ENCODE results near the gene ALK. TPM values are rescaled to one million over a fixed set of nuclear protein-coding genes. Genes with fewer than 3 reads are reported as not detected.
"Not testable (repeated sequence)": the region's sequence is repeated elsewhere in the genome, so short reads cannot be mapped to it uniquely, and the experiment has no call there.

ALK gene
- total RNA-seq, 3 donors from 2014 or later: not detected

GRCh38 chr2:29251406-29251805 lies 670.0 kb downstream of the ALK start:
- Mint-ChIP-seq H3K4me3 (no peak overlapping the region), H3K9me3 (no peaks in the 10 kb centered on the region), H3K27me3 (ENCODE audit: low read depth) (peaks cover 8% of the 10 kb centered on the region), H3K4me1 (ENCODE audit: low read depth) (no peaks in the 10 kb centered on the region), H3K36me3 (ENCODE audit: insufficient read depth) (no peaks in the 10 kb centered on the region)
- no peak for ATAC-seq
- DNase-seq: no peak

DNA sequence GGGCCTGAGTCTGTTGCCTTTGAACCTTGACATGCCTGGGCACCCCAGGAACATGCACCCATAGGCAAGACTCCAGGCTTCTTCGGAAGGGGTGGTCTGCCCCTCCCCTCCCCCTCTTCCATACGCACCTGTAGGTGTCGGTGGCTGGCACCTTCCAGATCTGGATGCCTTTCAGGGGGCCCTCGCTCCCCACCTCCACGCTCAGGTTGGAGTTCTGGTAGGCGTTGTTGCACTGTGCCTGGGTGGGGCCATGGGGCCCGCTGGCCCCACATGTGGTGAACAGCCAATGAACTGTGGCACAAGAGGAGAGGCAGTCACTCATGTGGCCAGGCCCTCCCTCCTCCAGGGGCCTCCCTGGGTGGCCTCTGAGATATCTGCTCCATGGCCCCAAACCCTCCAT lies 670.4 kb downstream of the ALK start:
- H3K36me3 Mint-ChIP-seq (ENCODE audit: insufficient read depth): no peaks in the 10 kb centered on the region
- peaks cover 8% of the 10 kb centered on the region for H3K27me3 Mint-ChIP-seq (ENCODE audit: low read depth)
- ATAC-seq (no peak), DNase-seq (no peak)
- H3K4me3 Mint-ChIP-seq: no peak overlapping the region
- no peaks in the 10 kb centered on the region for H3K9me3 Mint-ChIP-seq
- no peaks in the 10 kb centered on the region for H3K4me1 Mint-ChIP-seq (ENCODE audit: low read depth)

GRCh38 chr2:29249666-29250253 lies 671.6 kb downstream of the ALK start:
- no peaks in the 10 kb centered on the region for H3K4me1 Mint-ChIP-seq (ENCODE audit: low read depth)
- no peaks in the 10 kb centered on the region for H3K36me3 Mint-ChIP-seq (ENCODE audit: insufficient read depth)
- H3K27me3 Mint-ChIP-seq (ENCODE audit: low read depth): peaks cover 8% of the 10 kb centered on the region
- H3K4me3 Mint-ChIP-seq: no peak overlapping the region
- ATAC-seq: no peak
- H3K9me3 Mint-ChIP-seq: no peaks in the 10 kb centered on the region
- DNase-seq: no peak

DNA sequence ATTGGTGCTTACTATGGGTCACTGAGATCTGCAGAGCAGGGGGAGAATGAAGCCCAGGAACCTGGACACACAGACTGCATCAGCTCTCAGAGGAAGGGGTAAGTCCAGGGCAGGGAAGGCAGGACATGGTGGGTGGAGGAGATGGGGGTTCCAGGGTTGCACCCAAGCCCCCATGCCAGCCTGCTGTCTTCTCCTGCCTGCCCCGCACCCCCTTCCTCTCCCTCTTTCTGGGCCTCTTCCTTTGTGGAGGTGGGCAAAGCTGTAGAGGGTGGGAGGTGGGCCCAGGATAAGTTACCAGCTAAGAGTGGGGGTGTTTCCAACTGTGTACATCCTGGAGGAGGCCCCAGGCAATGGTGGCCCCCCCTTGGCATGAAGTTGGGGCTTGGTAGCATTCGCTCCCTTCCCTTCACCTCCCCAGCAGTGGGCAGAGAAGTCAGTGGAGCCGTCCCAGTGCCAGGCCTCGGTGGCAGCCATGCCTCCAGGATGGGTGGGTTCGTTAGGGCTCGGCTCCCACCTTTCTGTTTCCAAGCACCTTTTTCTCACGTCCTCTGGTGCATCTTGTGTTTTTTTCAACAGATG lies 674.0 kb downstream of the ALK start:
- Mint-ChIP-seq H3K36me3 (ENCODE audit: insufficient read depth) (no peaks in the 10 kb centered on the region), H3K9me3 (no peaks in the 10 kb centered on the region), H3K4me3 (no peak overlapping the region), H3K4me1 (ENCODE audit: low read depth) (no peaks in the 10 kb centered on the region), H3K27me3 (ENCODE audit: low read depth) (no peaks in the 10 kb centered on the region)
- no peak for ATAC-seq
- no peak for DNase-seq

DNA sequence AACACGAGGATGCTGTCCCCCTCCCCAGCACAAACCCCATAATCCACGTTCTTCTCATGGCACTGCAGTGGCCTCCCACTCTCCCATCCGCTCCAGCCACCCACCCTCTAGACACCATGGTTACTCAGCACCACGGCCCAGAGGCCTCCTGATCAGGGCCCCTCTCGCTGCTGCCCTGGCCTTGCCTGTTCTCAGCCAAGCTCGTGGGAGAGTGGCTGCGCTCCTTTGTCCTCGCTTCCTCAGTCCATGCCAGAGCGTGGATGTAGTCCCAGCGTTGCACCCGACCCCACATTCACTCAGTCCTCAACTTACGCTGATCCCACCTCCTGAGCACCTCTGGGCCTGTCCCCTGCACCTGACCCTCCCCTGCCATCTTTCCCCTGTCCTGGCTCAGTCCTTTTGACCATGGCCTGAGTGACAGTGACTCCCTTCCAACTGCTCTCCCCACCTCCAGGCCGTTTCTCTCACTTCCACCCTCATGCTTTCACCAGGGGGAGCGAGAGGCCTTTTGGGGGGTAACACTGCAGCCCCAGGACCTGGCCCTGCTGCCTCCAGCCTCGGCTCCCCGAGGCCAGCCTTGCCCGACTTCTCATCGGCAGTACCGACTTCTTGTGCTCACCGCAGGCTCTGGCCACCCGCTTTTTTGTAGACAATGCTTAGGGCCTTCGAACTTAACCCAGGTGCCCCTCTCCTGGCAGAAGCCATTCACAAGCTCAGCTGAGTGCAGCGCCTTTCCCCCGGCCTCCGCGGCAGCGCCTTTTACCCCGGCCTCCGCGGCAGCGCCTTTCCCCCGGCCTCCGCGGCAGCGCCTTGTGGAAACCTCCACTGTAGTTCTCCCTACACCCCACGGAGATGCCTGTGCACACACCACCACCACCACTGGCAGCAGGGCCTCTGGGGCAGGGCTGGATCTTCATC lies 674.7 kb downstream of the ALK start:
- Mint-ChIP-seq H3K4me3 (no peak overlapping the region), H3K36me3 (ENCODE audit: insufficient read depth) (no peaks in the 10 kb centered on the region), H3K9me3 (no peaks in the 10 kb centered on the region), H3K27me3 (ENCODE audit: low read depth) (no peaks in the 10 kb centered on the region), H3K4me1 (ENCODE audit: low read depth) (no peaks in the 10 kb centered on the region)
- no peak for DNase-seq
- peak in 1 of 2 donors; percentile 13 for ATAC-seq

- Mint-ChIP-seq H3K9me3 (no peaks in the 10 kb centered on the region), H3K36me3 (ENCODE audit: insufficient read depth) (no peaks in the 10 kb centered on the region), H3K27me3 (ENCODE audit: low read depth) (peaks cover 4% of the 10 kb centered on the region), H3K4me1 (ENCODE audit: low read depth) (no peaks in the 10 kb centered on the region), H3K4me3 (no peak overlapping the region)
- DNase-seq (no peak), ATAC-seq (no peak)
Measured at GRCh38 chr2:29245742-29246382, 675.5 kb downstream of the ALK start.

DNA sequence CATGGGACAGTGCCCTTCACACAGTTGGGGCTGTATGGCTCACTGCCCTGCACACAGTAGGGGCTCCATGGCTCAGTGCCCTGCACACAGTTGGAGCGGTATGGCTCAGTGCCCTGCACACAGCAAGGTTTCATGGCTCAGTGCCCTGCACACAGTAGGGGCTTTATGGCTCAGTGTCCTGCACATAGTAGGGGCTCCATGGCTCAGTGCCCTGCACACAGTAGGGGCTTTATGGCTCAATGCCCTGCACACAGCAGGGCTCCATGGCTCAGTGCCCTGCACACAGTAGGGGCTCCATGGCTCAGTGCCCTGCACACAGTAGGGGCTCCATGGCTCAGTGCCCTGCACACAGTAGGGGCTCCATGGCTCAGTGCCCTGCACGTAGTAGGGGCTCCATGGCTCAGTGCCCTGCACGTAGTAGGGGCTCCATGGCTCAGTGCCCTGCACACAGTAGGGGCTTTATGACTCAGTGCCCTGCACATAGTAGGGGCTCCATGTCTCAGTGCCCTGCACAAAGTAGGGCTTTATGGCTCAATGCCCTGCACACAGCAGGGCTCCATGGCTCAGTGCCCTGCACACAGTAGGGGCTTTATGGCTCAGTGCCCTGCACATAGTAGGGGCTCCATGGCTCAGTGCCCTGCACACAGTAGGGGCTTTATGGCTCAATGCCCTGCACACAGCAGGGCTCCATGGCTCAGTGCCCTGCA lies 676.2 kb downstream of the ALK start:
- H3K36me3 Mint-ChIP-seq (ENCODE audit: insufficient read depth); H3K9me3 Mint-ChIP-seq; H3K4me1 Mint-ChIP-seq (ENCODE audit: low read depth); DNase-seq; H3K27me3 Mint-ChIP-seq (ENCODE audit: low read depth); H3K4me3 Mint-ChIP-seq; ATAC-seq: not testable (repeated sequence)

DNA sequence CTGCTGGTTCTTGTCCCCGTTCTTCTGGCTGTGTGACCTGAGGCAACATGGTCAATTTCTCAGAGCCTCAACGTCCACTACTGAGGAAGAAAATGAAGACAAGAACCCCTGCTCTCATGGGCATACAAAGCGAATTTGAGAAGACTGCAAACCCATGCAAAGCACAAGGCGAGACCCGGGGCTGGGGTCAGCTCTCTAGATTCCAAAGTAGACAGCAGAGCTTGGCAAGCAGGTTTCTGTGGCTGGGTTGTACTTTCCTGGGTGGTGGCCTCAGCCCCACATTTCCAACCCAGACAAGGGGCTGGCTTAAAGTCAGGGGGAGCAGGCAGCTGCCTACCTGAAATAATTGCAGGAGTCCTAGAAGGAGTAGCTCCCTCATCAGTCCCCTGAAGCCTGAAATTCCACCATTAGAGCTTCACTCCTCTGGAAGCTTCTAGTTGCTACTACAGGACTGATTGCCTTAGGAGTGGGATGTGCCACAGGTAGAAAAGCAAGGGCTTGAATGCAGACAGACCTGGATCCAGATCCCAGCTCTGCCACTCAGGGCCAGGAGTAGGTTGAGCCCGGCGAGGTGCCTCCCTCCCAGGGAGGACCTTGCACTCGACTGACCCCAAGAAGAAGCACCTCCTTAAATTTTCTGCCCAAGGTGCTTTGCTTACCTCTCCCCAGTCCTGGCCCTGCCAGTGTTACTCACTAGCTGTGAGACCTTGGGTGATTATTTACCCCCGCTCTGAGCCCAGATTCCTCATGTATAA lies 678.6 kb downstream of the ALK start:
- DNase-seq (no peak), ATAC-seq (no peak)
- no peaks in the 10 kb centered on the region for H3K36me3 Mint-ChIP-seq (ENCODE audit: insufficient read depth)
- H3K9me3 Mint-ChIP-seq: no peaks in the 10 kb centered on the region
- H3K27me3 Mint-ChIP-seq (ENCODE audit: low read depth): peaks cover 17% of the 10 kb centered on the region
- H3K4me1 Mint-ChIP-seq (ENCODE audit: low read depth): no peaks in the 10 kb centered on the region
- no peak overlapping the region for H3K4me3 Mint-ChIP-seq

- DNase-seq: no peak
- Mint-ChIP-seq H3K36me3 (ENCODE audit: insufficient read depth) (no peaks in the 10 kb centered on the region), H3K4me1 (ENCODE audit: low read depth) (no peaks in the 10 kb centered on the region), H3K9me3 (no peaks in the 10 kb centered on the region), H3K27me3 (ENCODE audit: low read depth) (peaks cover 25% of the 10 kb centered on the region), H3K4me3 (no peak overlapping the region)
- ATAC-seq: no peak
Measured at GRCh38 chr2:29241955-29242565, 679.3 kb downstream of the ALK start.

GRCh38 chr2:29241341-29241740 lies 680.0 kb downstream of the ALK start:
- ATAC-seq (no peak), DNase-seq (no peak)
- Mint-ChIP-seq H3K27me3 (ENCODE audit: low read depth) (peaks cover 31% of the 10 kb centered on the region), H3K4me1 (ENCODE audit: low read depth) (no peaks in the 10 kb centered on the region), H3K36me3 (ENCODE audit: insufficient read depth) (no peaks in the 10 kb centered on the region), H3K4me3 (no peak overlapping the region), H3K9me3 (no peaks in the 10 kb centered on the region)

- peaks cover 31% of the 10 kb centered on the region for H3K27me3 Mint-ChIP-seq (ENCODE audit: low read depth)
- ATAC-seq: no peak
- no peak overlapping the region for H3K4me3 Mint-ChIP-seq
Measured at GRCh38 chr2:29240601-29241000, 680.8 kb downstream of the ALK start.

GRCh38 chr2:29239209-29239960 lies 682.0 kb downstream of the ALK start:
- Mint-ChIP-seq H3K4me3 (no peak overlapping the region), H3K4me1 (ENCODE audit: low read depth) (no peaks in the 10 kb centered on the region), H3K9me3 (no peaks in the 10 kb centered on the region), H3K27me3 (ENCODE audit: low read depth) (peaks cover 31% of the 10 kb centered on the region), H3K36me3 (ENCODE audit: insufficient read depth) (no peaks in the 10 kb centered on the region)
- DNase-seq (no peak), ATAC-seq (no peak)

More at GRCh38 chr2:29240601-29241000, 680.8 kb downstream of the ALK start:
- DNase-seq: no peak
- Mint-ChIP-seq H3K36me3 (ENCODE audit: insufficient read depth) (no peaks in the 10 kb centered on the region), H3K9me3 (no peaks in the 10 kb centered on the region), H3K4me1 (ENCODE audit: low read depth) (no peaks in the 10 kb centered on the region)

DNA sequence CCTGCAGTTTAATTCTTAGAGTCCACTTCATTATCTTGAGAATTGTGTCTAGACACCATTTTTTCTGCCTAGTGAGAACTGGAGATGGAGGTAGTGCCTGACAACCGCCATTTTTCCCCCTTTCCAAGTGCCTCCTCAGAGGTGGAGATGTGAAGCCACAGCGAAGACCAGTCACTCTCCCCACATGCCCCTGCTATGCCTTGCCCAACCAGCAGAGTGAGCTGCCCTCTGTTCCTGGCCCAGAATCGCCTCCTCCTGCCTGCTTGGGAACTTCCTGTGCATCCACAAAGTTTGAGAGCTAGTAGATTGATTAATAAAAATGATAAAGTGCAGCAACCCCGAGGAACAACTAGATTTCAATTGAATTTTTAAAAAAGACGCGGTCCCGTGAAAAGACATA lies 682.9 kb downstream of the ALK start:
- Mint-ChIP-seq H3K27me3 (ENCODE audit: low read depth) (peaks cover 31% of the 10 kb centered on the region), H3K4me1 (ENCODE audit: low read depth) (no peaks in the 10 kb centered on the region), H3K9me3 (no peaks in the 10 kb centered on the region), H3K4me3 (no peak overlapping the region), H3K36me3 (ENCODE audit: insufficient read depth) (no peaks in the 10 kb centered on the region)
- no peak for DNase-seq
- no peak for ATAC-seq
